Left lobe of liver (tissue), 2 donors: Measurements from ENCODE around the gene UBE2E3. TPM values are rescaled to one million over a fixed set of nuclear protein-coding genes. Genes with fewer than 3 reads are reported as not detected.
"Not testable (repeated sequence)": the region's sequence is repeated elsewhere in the genome, so short reads cannot be mapped to it uniquely, and the experiment has no call there.

ENCODE experiments used
- ATAC-seq: fragments of 200-7000 bp; cut with Tn5 transposase; one replicate; pipeline ENCODE4 v1.9.1; 2020; ENCODE audit warnings: mild to moderate bottlenecking, moderate library complexity
- DNase-seq: peaks from one replicate; pipeline ENCODE4 v3.0.0-alpha.2; 2020; ENCODE audit warnings: low spot score
- total RNA-seq: library from RNA; stranded (reverse); gene quantifications from one replicate; pipeline ENCODE4 v1.2.1, GENCODE V29; 2021
- donor health status: DM: no; HTN: no; CAD: no; lungs with moderate emphysema.
- donor health status: DM: no; HTN: yes; CAD: no.

The UBE2E3 gene
- 23.4 TPM for total RNA-seq

DNA sequence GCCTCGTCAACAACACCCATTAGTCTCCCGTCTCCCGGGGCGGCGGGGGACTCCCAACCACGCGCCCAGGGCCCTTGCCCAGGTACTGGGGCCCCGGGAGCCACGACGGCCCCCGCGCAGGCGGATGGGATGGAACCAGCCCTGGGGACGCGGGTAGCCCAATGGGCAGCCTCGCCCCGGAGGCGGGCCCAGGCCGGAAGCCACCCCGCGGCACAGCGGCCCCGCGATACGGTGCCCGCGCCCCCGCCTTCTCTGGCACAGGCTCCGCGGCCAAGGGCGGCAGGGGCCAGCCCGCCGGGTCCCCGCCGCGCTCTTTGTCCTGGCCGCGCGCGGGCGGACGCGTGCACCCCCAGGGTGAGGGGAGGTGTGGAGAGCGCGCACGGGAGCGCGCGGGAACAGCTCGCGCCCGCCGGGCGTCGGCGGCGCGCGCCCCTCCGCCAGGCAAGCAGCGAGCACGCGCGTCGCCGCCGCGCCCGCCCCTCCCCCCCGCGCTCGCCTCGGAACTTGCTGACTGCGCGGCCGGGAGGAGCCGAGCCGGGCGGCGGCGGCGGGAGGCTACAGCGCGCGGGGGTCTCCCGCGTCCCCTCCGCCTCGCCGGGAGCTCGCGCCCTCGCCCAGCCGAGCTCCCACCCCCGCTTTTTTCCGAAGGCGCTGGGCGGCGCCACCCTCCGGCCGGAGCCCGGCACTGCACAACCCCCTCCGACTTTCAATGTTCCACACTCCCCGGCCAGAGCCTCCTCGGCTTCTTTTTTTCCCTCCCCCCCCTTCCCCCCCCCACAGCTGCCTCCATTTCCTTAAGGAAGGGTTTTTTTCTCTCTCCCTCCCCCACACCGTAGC, at the start of gene UBE2E3:
Gene UBE2E3, plus strand, starts transcription at position 500 of the 837 bp plus-strand sequence. CDS start 1,438 bp downstream, outside the sequence.
- ATAC-seq (peak; percentile 89), DNase-seq (peak; percentile 93)

DNA sequence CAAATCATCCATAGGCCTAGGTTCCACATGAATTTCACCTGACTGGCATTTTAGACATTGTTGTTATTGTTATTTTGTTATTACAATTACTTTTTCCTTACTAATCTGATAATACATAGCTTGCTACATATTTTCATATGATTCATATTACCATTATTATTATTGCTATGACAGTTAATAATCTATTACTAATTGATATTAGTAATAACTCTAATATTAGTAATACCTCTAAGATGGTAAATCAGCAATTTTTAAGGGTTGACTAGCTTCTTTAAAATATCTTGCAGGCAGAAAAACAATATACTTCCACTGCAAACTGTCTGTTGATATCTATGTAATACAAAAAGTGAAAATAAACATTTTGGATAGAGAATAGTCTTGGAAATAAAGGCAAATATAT, 48.6 kb upstream of the UBE2E3 start:
- ATAC-seq (no peak), DNase-seq (no peak)

DNA sequence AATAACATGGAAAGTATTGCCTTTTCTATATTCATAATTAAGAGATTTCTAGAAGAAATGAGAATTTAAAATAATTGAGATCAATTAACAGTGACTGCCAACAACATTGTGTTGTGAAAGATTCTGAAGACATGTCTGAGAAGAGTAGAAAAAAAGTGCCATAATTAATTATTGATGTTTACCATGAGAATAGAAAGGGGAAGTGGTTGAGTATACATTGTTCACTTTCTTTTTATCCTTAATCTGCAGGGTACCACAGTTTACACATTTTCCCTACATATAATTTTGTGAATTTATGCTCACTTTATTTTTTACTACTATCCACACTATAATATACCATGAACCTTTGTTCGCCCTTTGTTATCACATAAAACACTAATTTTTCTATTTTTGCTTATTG, 47.1 kb upstream of the UBE2E3 start:
- ATAC-seq, result no peak
- no peak for DNase-seq

DNA sequence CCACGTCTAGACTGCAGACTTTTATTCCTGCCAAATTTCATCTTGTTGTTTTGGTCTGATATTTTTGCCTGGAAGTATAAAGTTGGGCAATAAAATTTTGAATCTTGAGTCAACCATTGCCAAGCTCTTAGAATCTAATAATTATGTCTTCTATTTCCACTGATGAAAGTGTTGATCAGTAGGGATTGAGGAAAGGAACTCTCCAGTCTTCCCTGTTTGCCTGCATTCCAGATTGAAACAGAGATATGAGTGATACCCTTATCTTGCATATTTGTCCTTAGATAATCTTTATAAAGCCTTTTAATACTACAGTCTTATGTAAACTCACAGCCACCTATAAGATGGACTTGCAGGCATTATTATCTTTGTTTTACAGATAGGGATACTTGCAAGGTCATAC, 45.5 kb upstream of the UBE2E3 start:
- ATAC-seq (no peak), DNase-seq (no peak)

DNA sequence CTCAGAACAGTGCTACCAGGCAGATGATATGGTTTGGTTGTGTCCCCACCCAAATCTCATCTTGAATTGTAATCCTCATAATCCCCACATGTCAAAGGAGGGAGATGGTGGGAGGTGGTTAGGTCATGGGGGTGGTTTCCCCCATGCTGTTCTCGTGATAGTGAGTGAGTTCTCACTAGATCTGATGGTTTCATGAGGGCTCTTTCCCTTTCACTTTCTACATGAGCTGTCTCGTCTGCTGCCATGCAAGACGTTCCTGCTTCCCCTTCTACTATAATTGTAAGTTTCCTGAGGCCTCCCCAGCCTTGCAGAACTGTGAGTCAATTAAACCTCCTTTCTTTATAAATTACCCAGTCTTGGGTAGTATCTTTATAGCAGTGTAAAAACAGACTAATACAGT, 42.9 kb upstream of the UBE2E3 start:
- not testable (repeated sequence) for DNase-seq, ATAC-seq

DNA sequence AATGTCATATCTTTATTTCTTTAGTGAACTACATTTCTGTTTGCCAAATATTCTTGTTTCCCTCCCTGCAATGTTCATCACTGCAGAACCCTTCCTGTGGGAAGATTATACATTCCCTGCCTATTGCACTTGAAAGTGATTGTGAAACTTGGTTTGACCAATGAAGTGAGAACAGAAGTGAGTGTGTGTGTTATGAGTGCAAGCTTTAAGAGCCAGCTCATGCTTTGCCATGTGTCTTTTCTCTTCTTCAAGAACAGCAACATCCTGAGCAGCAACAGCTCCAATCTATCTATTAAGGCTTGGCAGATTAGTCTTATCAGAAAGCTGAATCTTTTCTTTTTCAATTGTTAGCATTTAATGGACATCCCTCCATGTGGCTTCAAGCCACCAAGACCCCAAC, 42.0 kb upstream of the UBE2E3 start:
- ATAC-seq (no peak), DNase-seq (no peak)

DNA sequence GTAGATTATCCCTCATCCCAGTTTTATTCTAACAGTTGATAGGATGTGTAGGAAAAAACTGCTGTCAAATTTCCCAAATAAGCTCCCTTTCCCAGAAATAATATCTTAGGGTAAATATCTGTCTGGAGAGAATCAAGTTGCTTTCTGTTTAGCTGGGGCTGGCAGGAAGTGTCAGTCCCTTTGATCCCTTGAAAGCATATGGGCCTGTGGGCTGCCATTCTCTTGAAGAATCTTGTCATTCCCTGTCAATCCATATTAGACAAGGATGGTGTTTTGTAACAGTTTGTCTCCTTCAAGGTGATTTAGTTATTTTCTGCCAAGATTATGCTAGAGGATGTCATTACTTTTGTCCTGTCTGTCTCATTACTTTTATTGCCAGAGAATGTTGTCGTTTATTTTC, 37.1 kb upstream of the UBE2E3 start:
- no peak for DNase-seq
- no peak for ATAC-seq

DNA sequence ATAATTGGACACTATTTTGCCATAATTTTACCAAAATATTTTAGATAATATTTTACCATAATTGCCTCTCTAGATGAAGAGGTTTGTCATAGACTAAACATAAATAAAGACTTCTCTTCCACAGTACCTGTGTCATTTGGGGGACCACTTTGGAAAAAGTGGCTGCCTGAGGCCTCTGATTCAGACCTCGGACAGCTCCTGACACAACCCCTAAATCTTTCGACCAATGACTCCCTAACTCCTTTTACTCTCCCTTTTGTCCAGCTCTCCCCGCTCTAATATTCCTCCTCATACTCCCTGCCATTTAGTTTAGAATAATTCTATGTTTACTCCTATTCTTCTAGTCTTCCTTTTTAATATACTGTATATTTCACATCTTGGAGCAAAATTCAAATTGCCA, 36.0 kb upstream of the UBE2E3 start:
- ATAC-seq (no peak), DNase-seq (no peak)

DNA sequence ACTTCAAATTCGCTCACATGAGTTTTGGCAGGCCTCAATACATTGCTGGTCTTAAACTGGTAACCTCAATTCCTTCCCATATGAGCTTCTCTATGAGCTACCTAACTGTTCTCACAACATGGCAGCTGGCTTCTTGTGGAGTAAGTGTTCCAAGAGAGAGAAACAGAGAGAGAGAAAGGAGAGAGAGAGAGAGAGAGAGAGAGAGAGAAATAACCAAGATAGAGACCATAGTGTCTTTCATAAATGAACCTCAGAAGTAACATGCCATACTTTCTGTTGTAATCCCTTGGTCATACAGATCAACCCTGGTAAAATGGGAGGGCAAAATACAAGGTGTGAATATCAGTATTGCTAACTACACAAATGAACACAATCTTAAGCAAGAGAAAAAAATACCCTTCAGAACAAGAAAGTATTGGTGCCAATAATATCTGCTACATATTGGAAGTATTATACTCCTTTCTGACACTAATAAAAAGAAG, 33.2 kb upstream of the UBE2E3 start:
- no peak for ATAC-seq
- no peak for DNase-seq

DNA sequence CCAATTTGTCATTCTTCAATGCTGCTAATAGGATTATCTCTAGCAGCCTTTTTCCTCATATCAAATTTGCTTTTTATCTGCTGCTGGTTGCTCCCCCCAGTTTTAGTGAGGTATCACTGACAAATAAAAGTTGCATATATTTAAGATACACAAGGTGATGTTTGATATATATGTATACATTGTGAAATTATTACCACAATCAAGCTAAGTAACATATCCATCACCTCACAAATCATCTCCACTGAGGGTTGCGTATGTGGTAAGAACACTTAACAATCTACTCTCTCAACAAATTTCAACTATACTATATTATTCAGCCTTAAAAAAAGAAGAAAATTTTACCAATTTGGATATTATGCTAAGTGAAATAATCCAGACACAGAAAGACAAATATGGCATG, 30.5 kb upstream of the UBE2E3 start:
- no peak for DNase-seq
- ATAC-seq, result no peak

DNA sequence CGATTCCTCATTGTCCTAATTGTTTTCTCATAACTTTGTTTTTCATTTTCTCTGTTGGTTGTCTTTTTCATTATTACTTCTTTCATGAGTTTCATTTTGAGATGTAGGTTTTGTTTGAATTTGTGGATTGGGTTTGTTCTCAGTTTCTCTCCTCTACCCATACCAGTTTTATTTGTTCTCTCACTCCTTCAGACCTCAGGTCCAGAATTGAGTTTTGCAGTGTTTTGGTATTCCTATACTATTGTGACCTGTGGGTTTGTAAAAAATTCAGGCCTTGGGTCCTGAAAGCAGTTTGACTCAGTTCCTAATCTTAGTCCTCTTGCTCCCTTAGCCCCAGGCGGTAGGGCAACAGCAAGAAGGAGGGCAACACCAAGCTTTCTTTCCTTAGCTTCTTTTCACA, 28.3 kb upstream of the UBE2E3 start:
- DNase-seq (no peak), ATAC-seq (no peak)

DNA sequence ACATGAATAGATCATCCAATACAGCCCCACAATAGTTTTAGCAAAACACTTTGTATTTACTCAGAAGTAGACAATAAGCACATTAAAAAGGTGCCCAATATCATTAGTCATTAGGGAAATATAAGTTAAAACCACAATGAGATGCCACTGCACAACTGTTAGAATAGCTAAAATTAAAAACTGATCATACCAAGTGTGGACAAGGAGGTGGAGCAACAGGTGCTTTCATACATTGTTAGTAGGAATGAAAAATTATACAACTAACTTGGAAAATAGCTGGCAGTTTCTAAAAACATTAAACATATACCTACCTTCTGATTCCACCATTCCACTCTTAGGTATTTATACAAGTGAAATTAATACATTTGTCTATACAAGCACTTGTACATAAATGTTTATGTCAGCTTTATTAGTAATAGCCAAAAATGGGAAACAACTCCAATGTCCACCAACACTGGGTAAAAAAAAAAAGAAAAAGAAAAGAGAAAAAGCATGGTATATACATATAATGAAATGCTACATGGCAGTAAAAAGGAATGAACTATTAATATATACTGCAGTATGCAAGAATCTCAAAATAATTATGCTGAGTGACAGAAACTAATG, 27.6 kb upstream of the UBE2E3 start:
- ATAC-seq (no peak), DNase-seq (no peak)

DNA sequence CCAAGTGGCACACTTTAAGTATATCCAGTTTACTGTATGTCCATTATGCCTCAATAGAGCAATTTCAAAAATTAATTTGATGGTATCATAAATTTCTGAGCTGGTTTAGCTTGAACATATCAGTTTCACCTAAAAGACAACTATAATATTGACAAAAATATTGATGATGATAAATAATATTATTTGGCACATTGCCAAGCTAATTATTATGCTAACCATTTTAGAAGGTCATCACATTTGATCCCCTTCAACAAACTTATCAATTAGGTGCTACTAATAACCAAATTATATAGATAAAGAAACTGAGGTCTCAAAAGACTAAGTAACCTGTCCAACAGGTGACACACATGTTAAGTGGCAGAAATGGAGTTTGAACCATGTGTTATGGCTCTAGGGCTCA, 26.9 kb upstream of the UBE2E3 start:
- no peak for ATAC-seq
- no peak for DNase-seq

DNA sequence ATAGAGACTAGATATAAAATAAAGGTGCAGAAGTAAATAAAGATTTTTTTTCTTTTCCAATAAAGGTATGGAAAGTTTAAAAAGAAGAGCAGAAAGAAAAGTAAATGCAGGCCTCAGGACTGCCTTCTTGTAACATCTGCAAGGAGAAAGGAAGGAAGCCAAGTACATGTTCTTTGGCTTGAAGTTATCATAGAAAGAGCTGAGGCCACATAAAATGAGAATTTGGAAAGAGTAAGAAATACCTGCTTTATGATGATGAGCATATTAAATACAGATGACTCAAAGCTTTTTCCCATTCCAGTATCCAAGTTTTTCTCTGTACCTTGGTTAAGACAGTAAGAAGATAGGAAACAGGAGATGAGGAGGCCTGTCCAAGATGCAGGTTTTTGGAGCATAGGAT, 25.3 kb upstream of the UBE2E3 start:
- ATAC-seq, result no peak
- no peak for DNase-seq

DNA sequence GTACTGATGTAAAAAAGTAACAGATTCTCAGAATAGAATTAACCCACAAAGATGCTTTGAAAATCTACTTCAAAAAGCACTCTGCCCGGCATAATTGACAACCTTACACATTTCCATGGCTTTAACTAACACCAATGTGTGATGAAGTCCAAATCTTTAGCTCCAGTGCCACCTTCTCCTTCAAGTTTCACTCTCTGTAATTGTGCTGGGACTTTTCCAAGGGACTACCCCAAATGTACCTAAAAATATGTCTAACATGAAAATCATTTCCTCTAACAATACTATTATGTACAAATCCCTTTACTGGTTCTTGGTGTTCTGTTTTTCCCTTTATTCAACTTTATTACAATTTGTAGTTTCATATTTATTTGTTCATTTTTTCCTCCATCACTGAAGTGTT, 20.6 kb upstream of the UBE2E3 start:
- no peak for DNase-seq
- ATAC-seq, result no peak

DNA sequence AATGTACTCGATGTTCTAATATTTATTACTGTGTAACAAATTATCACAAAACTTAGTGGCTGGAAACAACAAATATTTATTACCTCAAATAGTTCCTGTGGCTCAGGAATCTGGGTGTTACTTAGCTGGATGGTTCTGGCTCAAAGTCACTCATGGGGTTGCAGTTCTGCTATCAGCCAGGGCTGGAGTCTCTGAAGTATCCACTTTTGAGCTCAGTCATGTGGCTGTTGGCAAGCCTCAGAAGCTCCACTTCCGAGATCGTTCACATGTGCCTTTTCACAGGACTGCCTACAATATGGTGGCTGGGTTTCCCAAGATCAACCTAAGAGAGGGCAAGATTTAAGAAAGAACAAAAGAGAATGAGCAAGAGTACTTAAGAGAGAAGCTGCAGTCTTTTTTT, 19.4 kb upstream of the UBE2E3 start:
- no peak for DNase-seq
- no peak for ATAC-seq

DNA sequence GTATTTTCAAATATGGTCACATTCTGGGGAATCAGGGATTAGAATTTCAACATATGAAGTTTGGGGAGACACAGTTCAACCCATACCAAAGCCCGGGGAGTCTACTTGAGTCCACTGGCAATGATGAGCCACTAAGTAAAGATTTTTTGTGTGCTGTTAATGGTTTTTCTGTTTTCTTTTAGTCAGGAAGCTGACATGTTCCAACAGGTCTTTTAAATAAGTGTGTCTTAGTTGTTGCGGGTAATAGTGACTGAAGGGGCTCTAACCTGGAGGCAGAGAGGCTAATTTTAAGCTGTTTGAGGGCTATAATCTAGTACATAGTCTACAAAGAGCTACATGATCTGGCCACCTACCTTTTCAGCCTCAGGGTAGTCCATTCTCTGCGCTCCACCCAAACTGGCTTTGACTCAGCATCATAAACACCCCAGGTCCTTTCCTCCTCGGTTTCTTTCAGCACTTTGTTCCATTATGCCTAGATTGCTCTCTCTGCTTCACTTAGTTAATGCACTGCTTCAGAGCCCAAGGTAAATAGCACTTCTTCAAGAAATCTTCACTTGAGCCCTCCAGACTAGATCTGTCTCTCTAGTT, 17.6 kb upstream of the UBE2E3 start:
- no peak for ATAC-seq
- no peak for DNase-seq

DNA sequence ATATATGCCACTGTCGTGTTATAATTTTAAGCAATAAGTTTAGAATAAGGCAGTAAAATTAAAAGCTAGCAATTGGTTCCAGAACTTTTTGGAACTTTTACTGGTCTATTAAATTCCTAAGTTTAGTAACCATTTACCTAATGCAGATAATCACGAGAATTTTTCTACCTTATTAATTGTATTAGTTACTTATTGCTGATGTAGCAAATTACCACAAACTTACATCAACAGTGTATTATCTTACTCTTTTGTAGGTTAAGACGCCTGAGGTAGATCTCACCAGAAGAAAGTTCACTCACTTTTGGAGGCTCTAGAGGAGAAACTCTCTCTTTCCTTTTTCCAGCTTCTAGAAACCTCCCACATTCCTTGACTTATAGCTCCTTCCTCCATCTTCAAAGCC, 14.0 kb upstream of the UBE2E3 start:
- DNase-seq (no peak), ATAC-seq (no peak)

DNA sequence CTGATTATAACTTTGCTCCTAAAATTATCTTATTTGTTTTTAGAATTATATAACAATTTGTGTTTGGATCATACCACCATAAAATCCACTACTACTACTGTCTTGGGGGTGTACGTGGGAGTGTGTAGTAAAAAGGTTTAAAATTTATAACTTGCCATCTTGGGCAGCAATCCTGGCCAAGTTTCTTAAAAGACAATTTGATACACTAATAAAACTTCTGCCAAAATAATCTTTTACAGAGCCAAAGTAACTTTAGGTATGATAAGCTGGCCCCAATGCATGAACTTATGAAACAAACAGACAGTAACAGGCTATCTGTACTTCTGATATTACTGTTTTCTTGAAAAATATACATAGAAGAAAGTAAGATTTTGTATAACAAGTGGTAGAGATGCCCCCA, 11.3 kb upstream of the UBE2E3 start:
- DNase-seq (no peak), ATAC-seq (no peak)

DNA sequence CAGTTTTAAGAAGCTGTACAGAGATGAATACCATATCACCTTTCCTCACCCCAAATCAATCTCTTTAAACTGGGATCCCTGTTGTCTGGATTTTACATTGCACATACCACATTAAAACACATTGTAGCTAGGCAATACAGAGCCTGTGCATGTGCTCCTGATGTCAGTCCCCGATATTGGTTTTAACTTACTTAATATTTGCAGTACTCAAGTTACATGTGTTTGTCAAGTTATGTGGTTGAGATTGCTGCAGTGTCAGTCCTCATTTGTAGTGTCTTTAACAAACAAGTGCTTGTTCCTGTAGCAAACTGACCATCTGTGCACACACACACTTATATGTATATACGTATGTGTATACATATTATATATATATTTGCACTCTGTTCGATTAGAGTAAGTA, 10.4 kb upstream of the UBE2E3 start:
- DNase-seq (no peak), ATAC-seq (no peak)

DNA sequence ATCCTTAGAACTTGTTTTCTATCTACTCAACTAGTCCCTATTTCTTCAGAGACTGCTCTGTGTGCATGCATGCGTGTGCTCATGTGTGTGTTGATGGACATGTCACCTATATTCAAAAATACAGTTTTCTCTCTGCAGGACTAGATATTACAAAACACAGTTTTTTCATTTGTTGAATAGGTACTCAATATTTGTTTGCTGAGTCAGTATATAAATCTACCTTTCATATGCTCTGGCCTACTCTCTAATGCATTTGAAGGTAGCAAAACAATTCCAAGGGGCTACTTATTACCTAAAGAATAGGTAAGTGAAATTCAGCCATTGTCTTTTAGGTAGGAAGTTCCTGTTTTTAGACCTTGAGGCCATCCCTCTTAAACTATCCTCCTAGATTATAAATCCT, 8.6 kb upstream of the UBE2E3 start:
- no peak for DNase-seq
- no peak for ATAC-seq

DNA sequence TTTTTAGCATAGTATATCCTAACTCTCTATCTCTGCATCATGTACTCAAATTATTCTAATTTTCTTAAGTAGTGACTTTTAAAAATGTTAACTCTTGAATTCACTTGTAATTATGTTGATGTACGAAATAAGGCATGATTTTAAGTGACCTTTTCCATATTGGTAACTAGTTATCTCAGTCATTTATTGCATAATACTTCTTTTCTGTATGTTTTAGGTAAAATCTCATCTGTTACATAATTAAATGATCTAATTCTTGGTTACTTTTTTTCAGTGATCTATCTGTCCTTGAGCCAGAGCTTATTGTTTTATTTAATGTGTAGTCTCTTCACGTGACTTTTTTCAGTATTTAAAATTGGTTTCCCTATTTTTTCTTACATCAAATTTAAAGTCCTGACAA, 4.8 kb upstream of the UBE2E3 start:
- no peak for ATAC-seq
- no peak for DNase-seq
